ENCODE results near the gene OSBPL1A.

OSBPL1A gene

GRCh38 chr18:24259869-24260641 lies 137.6 kb downstream of the OSBPL1A start:
- no peak for DNase-seq (ENCODE audit: insufficient read length)
- TF ChIP-seq TAF1 (IDR thresholded peaks at IDR 0.05; ENCODE audit: borderline replicate concordance, low read depth, low read length) (no peak), POLR2AphosphoS5 (IDR thresholded peaks at IDR 0.05; ENCODE audit: low read depth, low read length) (no peak), POLR2A (IDR thresholded peaks at IDR 0.05; ENCODE audit: low read depth, low read length) (no peak)
- no peak for FAIRE-seq

- no peak for TF ChIP-seq TAF1 (IDR thresholded peaks at IDR 0.05; ENCODE audit: borderline replicate concordance, low read depth, low read length)
- TF ChIP-seq POLR2A (IDR thresholded peaks at IDR 0.05; ENCODE audit: low read depth, low read length): no peak
- no peak for TF ChIP-seq POLR2AphosphoS5 (IDR thresholded peaks at IDR 0.05; ENCODE audit: low read depth, low read length)
- no peak for FAIRE-seq
- DNase-seq (ENCODE audit: insufficient read length): no peak
These were observed 143.6 kb downstream of the OSBPL1A start for GRCh38 chr18:24254071-24254470.

- no peak for TF ChIP-seq POLR2AphosphoS5 (IDR thresholded peaks at IDR 0.05; ENCODE audit: low read depth, low read length)
- TF ChIP-seq TAF1 (IDR thresholded peaks at IDR 0.05; ENCODE audit: borderline replicate concordance, low read depth, low read length): no peak
- no peak for TF ChIP-seq POLR2A (IDR thresholded peaks at IDR 0.05; ENCODE audit: low read depth, low read length)
- no peak for FAIRE-seq
- no peak for DNase-seq (ENCODE audit: insufficient read length)
These were observed 147.9 kb downstream of the OSBPL1A start for GRCh38 chr18:24249716-24250115.

GRCh38 chr18:24248359-24248758 lies 149.3 kb downstream of the OSBPL1A start:
- FAIRE-seq: no peak
- DNase-seq (ENCODE audit: insufficient read length): no peak
- TF ChIP-seq TAF1 (IDR thresholded peaks at IDR 0.05; ENCODE audit: borderline replicate concordance, low read depth, low read length): no peak
- no peak for TF ChIP-seq POLR2AphosphoS5 (IDR thresholded peaks at IDR 0.05; ENCODE audit: low read depth, low read length)
- no peak for TF ChIP-seq POLR2A (IDR thresholded peaks at IDR 0.05; ENCODE audit: low read depth, low read length)

GRCh38 chr18:24246143-24246542 lies 151.5 kb downstream of the OSBPL1A start:
- no peak for TF ChIP-seq POLR2AphosphoS5 (IDR thresholded peaks at IDR 0.05; ENCODE audit: low read depth, low read length)
- TF ChIP-seq TAF1 (IDR thresholded peaks at IDR 0.05; ENCODE audit: borderline replicate concordance, low read depth, low read length): no peak
- no peak for FAIRE-seq
- DNase-seq (ENCODE audit: insufficient read length): no peak

- TF ChIP-seq POLR2AphosphoS5 (IDR thresholded peaks at IDR 0.05; ENCODE audit: low read depth, low read length) (no peak), POLR2A (IDR thresholded peaks at IDR 0.05; ENCODE audit: low read depth, low read length) (no peak), TAF1 (IDR thresholded peaks at IDR 0.05; ENCODE audit: borderline replicate concordance, low read depth, low read length) (no peak)
- DNase-seq (ENCODE audit: insufficient read length): no peak
- FAIRE-seq: no peak
These were observed 152.9 kb downstream of the OSBPL1A start for GRCh38 chr18:24244698-24245097.

- DNase-seq (ENCODE audit: insufficient read length) (no peak), FAIRE-seq (no peak)
- no peak for TF ChIP-seq POLR2A (IDR thresholded peaks at IDR 0.05; ENCODE audit: low read depth, low read length)
- no peak for TF ChIP-seq POLR2AphosphoS5 (IDR thresholded peaks at IDR 0.05; ENCODE audit: low read depth, low read length)
- TF ChIP-seq TAF1 (IDR thresholded peaks at IDR 0.05; ENCODE audit: borderline replicate concordance, low read depth, low read length): no peak
These were observed 153.9 kb downstream of the OSBPL1A start for GRCh38 chr18:24243677-24244076.

- FAIRE-seq: no peak
- DNase-seq (ENCODE audit: insufficient read length): no peak
- TF ChIP-seq TAF1 (IDR thresholded peaks at IDR 0.05; ENCODE audit: borderline replicate concordance, low read depth, low read length): no peak
- TF ChIP-seq POLR2AphosphoS5 (IDR thresholded peaks at IDR 0.05; ENCODE audit: low read depth, low read length): no peak
- TF ChIP-seq POLR2A (IDR thresholded peaks at IDR 0.05; ENCODE audit: low read depth, low read length): no peak
These were observed 158.3 kb downstream of the OSBPL1A start for GRCh38 chr18:24239341-24239740.

- TF ChIP-seq POLR2A (IDR thresholded peaks at IDR 0.05; ENCODE audit: low read depth, low read length) (no peak), TAF1 (IDR thresholded peaks at IDR 0.05; ENCODE audit: borderline replicate concordance, low read depth, low read length) (no peak), POLR2AphosphoS5 (IDR thresholded peaks at IDR 0.05; ENCODE audit: low read depth, low read length) (no peak)
- DNase-seq (ENCODE audit: insufficient read length) (no peak), FAIRE-seq (no peak)
These were observed 159.2 kb downstream of the OSBPL1A start for GRCh38 chr18:24238387-24238786.

- DNase-seq (ENCODE audit: insufficient read length): no peak
- TF ChIP-seq POLR2AphosphoS5 (IDR thresholded peaks at IDR 0.05; ENCODE audit: low read depth, low read length) (no peak), POLR2A (IDR thresholded peaks at IDR 0.05; ENCODE audit: low read depth, low read length) (no peak), TAF1 (IDR thresholded peaks at IDR 0.05; ENCODE audit: borderline replicate concordance, low read depth, low read length) (no peak)
- no peak for FAIRE-seq
These were observed 162.7 kb downstream of the OSBPL1A start for GRCh38 chr18:24234850-24235418.

- FAIRE-seq (no peak), DNase-seq (ENCODE audit: insufficient read length) (no peak)
- TF ChIP-seq POLR2A (IDR thresholded peaks at IDR 0.05; ENCODE audit: low read depth, low read length) (no peak), TAF1 (IDR thresholded peaks at IDR 0.05; ENCODE audit: borderline replicate concordance, low read depth, low read length) (no peak)
These were observed 163.3 kb downstream of the OSBPL1A start for GRCh38 chr18:24234330-24234729.

GRCh38 chr18:24232800-24233199 lies 164.8 kb downstream of the OSBPL1A start:
- no peak for FAIRE-seq
- no peak for TF ChIP-seq POLR2AphosphoS5 (IDR thresholded peaks at IDR 0.05; ENCODE audit: low read depth, low read length)
- DNase-seq (ENCODE audit: insufficient read length): no peak
